Measurements from ENCODE around the gene KMO.

The KMO gene

DNA sequence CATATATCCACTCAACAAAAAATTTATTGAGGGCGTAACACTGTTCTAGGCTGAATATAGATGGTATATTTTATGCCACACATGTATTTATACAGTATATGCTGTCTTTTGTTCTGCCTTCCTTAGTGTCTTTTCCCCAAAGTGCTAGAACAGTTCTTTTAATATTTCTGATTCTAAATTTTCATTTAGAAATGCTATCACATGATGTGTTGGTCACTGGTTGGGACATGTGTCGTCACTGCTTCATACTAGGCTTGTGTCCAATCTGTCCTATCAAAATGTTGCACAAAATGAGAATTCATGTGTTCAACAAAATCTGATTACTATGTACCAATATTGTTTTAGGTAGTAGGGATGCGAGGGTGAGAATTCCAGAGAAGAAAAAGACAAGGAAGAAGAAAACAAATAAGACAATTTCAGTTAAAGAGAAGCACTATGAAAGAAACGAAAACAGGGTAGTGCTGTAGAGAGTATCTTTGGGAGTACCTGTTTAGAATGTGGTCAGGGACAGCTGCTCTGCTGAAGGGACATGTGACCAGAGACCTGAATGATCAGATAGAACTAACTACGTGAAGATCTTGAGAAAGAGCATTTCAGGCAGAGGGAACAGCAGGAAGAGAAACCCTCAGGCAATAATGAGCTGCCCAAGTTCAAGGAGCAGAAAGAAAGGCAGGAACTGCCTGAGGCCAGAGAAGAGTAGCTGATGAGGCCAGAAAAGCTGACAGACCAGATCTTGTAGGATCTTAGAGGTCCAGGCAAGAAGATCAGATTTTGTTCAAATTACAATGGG lies 1.3 kb downstream of the KMO start:
- H3K4me3 ChIP-seq (ENCODE audit: low read depth, low read length) = no peak overlapping the region
- in situ Hi-C loops (cut with HindIII; ENCODE audit: low sequenced_read_pairs) = loop anchor here (25.0 kb wide), 1 partner anchor 304 kb away; the partner anchor contains the start of gene EXO1
- DNase-seq (ENCODE audit: low read depth) = no peak
- TF ChIP-seq, protein P1, sequence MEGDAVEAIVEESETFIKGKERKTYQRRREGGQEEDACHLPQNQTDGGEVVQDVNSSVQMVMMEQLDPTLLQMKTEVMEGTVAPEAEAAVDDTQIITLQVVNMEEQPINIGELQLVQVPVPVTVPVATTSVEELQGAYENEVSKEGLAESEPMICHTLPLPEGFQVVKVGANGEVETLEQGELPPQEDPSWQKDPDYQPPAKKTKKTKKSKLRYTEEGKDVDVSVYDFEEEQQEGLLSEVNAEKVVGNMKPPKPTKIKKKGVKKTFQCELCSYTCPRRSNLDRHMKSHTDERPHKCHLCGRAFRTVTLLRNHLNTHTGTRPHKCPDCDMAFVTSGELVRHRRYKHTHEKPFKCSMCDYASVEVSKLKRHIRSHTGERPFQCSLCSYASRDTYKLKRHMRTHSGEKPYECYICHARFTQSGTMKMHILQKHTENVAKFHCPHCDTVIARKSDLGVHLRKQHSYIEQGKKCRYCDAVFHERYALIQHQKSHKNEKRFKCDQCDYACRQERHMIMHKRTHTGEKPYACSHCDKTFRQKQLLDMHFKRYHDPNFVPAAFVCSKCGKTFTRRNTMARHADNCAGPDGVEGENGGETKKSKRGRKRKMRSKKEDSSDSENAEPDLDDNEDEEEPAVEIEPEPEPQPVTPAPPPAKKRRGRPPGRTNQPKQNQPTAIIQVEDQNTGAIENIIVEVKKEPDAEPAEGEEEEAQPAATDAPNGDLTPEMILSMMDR (IDR thresholded peaks at IDR 0.05; ENCODE audit: low read depth, low read length, missing control alignments) = no peak

DNA sequence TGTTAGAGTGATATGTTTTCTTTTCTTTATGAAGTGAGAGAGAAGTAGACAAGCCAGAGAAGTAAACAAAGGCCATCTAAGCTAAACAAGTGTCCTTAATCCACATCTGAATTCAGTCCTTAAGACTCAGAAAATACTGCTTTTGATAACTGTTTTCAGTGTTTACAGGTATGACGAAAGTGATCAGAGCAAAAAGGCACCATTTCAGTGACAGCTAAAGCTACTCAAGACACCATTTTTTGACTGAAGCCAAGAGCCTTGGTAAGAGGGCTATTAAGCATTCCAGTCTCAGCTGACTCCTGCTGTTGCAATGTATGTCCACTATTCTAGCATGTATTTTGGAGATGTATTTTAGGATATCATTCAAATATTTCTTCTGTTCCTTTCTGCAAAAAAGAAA lies 4.1 kb downstream of the KMO start:
- H3K4me3 ChIP-seq (ENCODE audit: low read depth, low read length) = no peak overlapping the region
- TF ChIP-seq, protein P1 (IDR thresholded peaks at IDR 0.05; ENCODE audit: low read depth, low read length, missing control alignments) = no peak
- in situ Hi-C loops (cut with HindIII; ENCODE audit: low sequenced_read_pairs) = loop anchor here (25.0 kb wide), 1 partner anchor 301 kb away; the partner anchor contains the start of gene EXO1
- DNase-seq (ENCODE audit: low read depth) = no peak

DNA sequence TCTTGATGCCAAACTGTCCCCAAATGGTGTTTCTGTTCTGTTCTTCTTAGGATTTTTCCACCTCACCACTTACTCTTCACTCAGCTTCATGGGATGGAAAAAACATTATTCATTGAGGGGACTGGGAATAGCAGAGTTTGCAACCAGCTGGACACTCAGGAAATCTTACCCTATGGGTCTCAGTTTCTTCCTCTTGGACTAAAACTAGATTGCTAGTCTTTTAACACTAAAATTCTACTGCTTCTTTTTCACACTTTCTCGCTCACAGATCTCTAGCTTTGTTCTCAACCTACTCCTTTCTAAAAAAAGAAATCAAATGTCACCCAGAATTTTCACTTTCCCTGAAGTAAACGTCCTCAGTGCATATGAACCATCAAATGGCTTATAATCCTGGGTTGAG lies 4.8 kb downstream of the KMO start:
- no peak overlapping the region for H3K4me3 ChIP-seq (ENCODE audit: low read depth, low read length)
- DNase-seq (ENCODE audit: low read depth) = no peak
- in situ Hi-C loops (cut with HindIII; ENCODE audit: low sequenced_read_pairs) = loop anchor here (25.0 kb wide), 1 partner anchor 300 kb away; the partner anchor contains the start of gene EXO1
- TF ChIP-seq, protein P1 (IDR thresholded peaks at IDR 0.05; ENCODE audit: low read depth, low read length, missing control alignments) = no peak

DNA sequence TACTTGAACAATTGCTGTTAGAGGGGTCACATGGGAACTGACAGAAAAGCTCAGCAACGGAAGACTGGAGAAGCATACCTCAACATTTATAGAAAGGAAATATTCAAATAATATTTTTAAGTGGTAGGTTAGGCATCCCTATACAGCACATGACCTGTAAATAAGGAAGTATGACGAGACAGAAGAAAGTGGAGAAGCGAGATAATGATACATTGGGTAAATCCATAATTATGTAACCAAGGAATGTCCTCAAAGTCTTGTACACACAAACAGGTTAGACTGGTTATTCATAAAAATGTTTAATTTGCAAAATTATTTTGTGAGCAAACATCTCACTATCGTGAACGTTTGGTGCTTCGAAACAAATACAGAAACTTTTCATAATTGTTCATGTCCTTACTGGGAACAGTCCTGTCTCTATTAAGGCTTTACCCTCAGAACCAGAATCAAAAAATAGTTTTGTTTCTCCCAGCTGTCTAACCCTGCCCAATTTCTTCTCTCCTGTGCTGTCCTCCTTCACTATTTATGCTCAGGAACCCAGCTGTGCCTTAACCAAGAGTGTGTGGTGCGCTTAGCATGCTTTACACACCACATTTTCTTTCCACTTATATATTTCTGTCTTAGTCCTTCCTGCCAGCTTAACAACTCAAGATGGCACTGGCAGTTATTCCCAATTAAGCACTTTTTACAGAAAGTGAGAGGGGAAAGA lies 10.2 kb downstream of the KMO start:
- in situ Hi-C loops (cut with HindIII; ENCODE audit: low sequenced_read_pairs) = loop anchor here (25.0 kb wide), 1 partner anchor 295 kb away; the partner anchor contains the start of gene EXO1

DNA sequence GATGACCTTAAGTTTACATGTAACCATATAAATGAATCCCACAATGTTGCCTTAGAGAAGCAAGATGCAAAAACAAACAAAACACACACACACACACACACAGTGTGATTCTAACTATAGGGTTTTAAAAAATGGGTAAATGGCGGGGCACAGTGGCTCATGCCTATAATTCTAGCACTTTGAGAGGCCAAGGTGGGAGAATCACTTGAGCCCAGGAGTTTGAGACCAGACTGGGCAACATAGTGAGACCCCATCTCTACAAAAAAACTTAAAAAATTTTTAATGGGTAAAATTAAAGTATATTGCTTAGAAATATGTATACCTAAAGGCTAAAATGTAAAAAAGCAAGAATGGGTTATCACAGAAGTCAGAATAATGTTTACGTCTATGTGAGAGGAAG lies 15.8 kb downstream of the KMO start:
- in situ Hi-C loops (cut with HindIII; ENCODE audit: low sequenced_read_pairs) = loop anchor here (25.0 kb wide), 1 partner anchor 289 kb away; the partner anchor contains the start of gene EXO1

More for the DNA sequence above, 10.2 kb downstream of the KMO start:
- TF ChIP-seq, protein P1 (IDR thresholded peaks at IDR 0.05; ENCODE audit: low read depth, low read length, missing control alignments) = no peak
- DNase-seq (ENCODE audit: low read depth) = no peak
- H3K4me3 ChIP-seq (ENCODE audit: low read depth, low read length) = no peak overlapping the region

DNA sequence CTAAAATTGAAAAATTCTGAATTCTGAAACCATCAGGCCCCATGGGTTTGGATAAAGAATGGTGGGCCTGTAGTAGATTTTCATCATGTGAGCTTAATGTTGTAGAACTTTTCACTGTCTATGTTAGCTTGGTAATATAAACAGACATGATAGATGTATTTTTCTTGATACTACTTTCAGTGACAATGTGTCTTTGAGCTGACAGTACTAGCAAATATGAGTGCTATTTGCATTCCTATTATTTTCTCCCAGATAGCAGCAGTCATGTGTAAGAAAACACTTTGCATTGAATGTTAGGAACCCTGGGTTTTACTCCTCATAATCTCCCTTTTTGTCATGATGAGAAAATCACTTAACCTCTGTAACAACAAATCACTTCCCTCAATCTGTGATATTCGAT lies 18.1 kb downstream of the KMO start:
- TF ChIP-seq, protein P1 (IDR thresholded peaks at IDR 0.05; ENCODE audit: low read depth, low read length, missing control alignments) = no peak
- no peak for DNase-seq (ENCODE audit: low read depth)
- no peak overlapping the region for H3K4me3 ChIP-seq (ENCODE audit: low read depth, low read length)
- in situ Hi-C loops (cut with HindIII; ENCODE audit: low sequenced_read_pairs) = no loop called here

More for the DNA sequence above, 15.8 kb downstream of the KMO start:
- no peak overlapping the region for H3K4me3 ChIP-seq (ENCODE audit: low read depth, low read length)
- TF ChIP-seq, protein P1 (IDR thresholded peaks at IDR 0.05; ENCODE audit: low read depth, low read length, missing control alignments) = no peak
- no peak for DNase-seq (ENCODE audit: low read depth)

Measured in astrocyte of the cerebellum (primary cell).